GM18505 (cell line): Measurements from ENCODE around the gene LLCFC1.

Source experiments
- ATAC-seq: cut with Tn5 transposase; IDR thresholded peaks from one replicate; pipeline ENCODE4 v1.9.1; 2021; ENCODE audit not compliant: unreplicated experiment
- POLR2A ChIP-seq: IDR thresholded peaks from 4 replicates; pipeline ENCODE4 v1.6.1; 2011; ENCODE audit warnings: borderline replicate concordance; ENCODE audit not compliant: insufficient read depth, insufficient read length; ENCODE audit errors: extremely low read depth

Gene LLCFC1

DNA sequence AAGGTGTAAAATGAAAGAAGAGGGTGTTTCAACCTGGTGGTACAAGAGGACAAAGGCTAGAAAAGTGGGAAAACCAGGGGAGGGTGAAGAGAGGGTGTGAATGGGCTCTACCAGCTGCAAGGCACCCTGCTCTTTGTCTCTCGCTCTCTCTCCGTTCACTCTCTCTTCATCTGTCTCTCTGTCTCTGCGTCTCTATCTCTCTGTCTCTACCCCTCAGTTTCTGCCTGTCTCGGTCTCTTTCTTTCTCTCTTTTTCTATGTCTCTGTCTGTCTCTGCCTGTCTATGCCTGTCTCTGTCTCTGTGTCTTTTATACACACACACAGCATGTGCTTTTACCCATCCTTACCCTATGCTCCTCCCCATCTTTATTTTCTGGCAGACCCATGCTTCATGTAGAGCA, 673 bp upstream of the LLCFC1 start:
- TF ChIP-seq POLR2A, result no peak
- no peak for ATAC-seq

DNA sequence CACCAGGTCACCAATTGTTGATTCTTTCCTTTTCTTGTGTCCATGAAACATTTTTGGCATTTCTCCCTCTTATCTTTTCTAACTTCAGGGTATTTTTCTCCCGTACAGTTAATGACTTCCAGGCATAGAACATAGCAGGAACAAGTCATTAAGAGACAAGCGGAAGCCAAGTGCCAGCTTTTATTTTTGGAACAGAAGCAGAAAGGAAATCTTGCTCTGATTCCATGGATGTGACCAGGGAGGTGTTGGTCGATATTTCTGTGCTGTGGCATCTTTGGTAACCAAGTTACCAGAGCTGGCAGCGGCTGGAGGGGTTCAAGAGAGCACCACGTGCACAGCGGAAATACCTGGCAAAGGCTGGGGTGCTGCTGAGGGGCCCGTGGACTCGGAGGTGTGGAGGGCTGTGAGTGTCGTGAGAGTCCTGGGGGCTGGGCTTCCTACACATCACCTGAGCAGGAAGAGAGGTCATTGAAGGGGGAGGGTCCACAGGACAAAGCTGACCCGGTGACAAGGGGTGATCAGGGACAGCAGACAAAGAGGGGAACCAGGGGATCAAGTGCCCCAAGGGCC, 1.8 kb downstream of the LLCFC1 start:
- ATAC-seq, result no peak
- TF ChIP-seq POLR2A, result no peak

DNA sequence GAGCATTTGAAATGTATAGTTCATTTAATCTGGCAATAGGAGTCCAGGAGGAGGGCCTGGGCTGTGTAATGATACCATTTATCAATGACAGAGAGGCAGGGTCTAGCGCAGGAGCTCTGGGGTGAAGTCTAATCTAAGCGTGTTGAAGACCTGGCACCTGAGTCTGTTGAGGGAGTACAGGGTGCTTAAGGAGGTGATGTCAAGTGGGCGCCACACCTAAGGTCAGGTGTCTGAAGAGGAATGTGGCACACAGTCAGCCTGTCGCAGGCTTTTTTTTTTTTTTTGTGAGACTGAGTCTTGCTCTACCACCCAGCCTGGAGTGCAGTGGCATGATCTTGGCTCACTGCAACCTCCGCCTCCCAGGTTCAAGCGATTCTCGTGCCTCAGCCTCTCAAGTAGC, 2.3 kb downstream of the LLCFC1 start:
- no peak for TF ChIP-seq POLR2A
- no peak for ATAC-seq

DNA sequence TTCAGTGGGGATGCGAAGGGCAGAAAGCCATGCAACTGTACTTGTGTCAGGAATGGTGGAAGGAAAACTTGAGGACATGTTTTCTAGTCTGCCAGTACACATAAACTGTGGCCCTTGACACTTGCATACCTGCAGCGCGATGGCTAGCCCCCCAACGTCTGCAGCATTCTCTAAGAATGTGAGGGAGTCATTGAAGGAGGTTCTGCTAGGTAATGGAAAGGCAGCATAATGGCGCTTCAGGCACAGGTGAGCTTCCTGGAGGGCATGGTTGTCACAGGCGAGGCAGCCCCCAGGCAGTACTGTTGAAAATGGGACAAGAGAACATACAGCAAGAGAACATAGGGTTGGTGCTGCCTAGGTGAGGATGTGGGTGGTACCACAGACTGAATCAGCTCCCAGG, 3.5 kb downstream of the LLCFC1 start:
- ATAC-seq, result no peak
- TF ChIP-seq POLR2A, result no peak

DNA sequence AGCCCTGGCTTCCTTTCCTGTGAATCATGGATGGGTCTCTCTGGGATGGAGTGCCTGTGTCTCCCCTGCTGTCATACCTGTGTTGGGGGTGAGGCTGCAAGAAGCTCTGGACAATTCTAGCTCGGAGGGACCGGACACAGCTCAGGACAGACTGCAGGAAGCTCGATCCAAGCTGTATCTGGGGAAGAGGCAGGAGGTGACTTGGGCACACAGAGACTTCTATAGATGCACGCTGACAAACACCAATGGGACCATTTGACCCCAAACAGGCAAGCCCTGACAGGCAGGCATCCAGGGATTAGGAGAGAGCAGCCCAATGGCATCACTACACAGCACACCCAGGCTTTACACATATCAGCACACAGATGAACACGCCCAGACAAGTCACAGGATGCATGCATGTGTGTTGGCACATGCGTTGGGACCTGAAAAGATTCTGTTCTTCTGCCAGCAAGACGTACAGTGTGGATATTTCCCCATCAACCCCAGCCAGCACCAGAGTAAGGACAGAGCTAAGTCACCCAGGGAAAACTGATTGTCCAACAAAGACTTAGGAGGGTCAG, 4.5 kb downstream of the LLCFC1 start:
- no peak for TF ChIP-seq POLR2A
- no peak for ATAC-seq

DNA sequence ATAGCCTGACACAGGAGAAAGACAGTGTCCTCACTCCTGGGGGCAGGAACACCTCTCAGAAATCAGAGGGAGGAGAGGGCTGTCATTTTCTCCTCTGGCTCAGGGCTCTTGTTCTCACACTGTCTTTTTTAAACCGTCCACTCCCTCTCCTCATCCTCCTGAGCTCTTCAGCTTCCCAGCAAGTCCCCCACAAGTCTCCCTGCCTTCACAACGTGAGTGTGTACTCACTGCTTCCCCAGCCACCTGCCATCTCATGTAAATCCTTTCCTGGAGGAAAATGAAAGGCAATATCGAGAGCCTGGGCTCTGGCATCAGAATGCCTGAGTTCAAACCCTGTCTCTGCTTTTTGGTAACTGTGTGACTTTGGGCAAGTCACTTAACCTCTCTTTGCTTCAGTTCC, 5.7 kb downstream of the LLCFC1 start:
- no peak for ATAC-seq
- TF ChIP-seq POLR2A, result no peak

DNA sequence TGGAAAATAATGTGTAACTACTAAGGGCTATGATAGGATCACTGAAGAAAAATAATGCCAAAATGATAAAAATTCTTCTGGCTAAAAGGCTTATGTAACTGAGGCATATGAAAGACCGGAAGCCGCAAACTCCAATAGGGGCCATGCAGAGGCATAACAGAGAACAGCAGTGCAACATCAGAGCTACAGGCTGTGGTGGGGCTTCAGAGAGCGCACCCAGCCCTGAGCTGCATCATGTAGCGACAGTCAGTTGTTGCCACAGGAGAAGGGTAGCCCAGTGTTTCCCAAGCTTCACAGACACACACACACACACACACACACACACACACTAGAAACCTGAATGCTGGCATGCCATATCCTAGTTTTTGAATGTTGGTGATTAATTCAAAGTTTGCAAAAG, 9.3 kb downstream of the LLCFC1 start:
- ATAC-seq, result no peak
- no peak for TF ChIP-seq POLR2A

DNA sequence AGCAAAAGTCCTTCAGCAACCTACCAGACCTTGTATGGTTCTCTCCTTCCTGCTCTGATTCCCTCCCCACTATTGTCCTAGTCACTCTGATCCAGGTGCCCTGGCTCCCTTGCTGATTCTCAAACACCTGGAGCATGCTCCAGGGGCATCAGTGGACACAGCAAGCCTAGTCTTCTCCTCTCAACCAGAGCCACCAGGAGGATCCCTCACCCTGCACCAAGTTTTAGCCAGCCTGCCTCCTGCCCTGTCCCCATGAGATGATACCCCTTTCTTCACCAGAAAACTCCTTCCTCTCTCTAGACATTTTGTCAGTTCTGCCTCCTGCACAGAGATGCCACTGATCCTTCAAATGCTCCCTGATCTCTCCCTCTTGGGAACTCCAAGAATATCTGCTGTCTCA, 11.0 kb downstream of the LLCFC1 start:
- ATAC-seq, result no peak

DNA sequence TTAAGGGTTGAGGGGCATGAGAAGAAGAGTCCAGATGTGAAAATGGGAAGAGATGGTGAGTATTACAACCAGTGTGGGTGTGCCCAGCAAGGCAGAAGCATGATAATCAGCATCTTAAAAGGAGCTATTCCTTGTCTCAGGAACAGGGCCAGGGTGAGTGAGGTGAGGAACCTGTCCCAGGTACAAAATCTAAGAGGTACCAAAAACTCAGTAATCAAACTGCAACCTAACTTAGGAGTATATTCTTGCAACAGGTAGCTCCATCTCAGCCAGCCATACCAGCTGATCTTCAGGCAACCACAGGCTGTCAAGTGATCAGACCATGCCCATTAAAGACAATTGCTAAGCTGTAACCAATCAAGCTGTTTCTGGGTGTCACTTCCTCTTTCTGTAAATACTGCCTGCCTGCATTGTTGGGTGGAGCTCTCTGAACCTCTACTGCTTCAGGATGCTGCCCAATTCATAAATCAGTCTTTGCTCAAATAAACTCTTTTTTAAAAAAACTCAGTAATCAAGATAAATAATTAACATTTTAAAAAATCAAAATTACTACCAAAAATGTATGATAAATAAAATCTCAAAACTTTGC, 15.5 kb downstream of the LLCFC1 start:
- ATAC-seq, result peak; percentile 61
- no peak for TF ChIP-seq POLR2A

More for the DNA sequence above, 11.0 kb downstream of the LLCFC1 start:
- no peak for TF ChIP-seq POLR2A

DNA sequence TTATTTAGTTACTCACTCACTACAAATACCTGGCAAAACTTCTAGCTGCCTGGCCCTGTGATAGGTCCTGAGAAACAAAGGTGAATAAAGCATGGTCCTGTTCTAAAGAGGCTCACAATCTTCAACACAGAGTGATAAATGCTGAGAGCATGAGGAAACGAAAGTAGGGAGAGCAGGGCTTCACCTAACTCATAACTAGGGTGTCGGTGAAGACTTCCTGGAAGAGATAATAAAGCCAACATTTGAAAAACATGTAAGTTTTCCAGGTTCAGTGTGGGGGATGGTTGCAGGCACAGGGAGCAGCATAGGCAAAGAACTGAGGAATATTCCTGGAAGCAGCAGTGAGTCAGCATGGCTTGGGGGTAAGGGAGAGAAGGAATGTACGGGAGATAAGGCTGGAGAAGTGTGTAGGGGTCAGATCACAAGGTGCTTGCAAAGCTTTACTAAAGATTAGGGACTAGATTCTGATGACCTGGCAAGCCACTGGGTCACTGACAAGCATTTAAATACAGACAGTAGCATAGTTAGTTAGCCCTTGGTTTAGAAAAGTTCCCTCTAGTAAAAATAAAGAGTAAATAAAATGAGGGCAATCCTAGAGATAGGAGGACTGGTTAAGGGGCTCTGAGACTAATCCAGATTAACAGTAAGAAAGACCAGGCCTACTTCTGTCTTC, 17.8 kb downstream of the LLCFC1 start:
- TF ChIP-seq POLR2A, result no peak
- no peak for ATAC-seq

DNA sequence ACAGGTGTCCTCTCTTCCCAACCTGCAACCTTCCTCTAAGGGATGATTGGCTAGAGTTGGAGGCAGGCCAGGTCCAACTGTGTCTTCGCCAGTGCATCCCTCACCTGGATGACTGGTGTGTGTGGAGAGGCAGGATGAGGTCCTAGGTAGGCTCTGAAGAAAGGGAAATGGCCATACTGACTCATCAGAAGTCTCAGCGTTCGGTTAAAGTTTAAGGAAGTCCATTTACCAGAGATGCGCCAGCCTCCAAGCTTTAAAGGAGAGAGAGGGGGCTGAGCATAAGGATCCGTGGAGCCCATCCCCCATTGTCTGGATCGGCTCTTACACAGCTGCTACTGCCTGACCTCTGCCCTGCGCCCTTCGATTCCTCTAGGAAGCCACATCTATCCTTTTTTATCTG, 18.4 kb downstream of the LLCFC1 start:
- TF ChIP-seq POLR2A, result no peak
- no peak for ATAC-seq

DNA sequence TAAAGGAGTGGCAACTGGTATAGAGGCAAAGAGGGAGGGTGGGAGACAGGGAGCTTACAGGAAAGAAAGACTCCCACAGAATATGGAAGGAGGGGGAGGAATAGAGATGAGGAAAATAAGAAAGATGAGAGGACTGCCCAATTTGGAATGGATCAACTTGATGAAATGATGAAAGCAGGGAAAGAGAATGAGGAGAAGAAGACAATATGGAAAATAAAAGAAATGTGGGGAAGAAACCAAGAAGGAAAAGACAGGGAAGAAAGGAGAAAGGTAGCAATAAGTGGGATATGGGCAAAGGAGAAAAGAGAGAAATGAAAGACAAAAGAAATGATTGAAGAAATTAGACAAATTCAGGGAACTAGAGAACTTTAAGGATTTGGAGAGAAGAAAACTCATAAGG, 19.9 kb downstream of the LLCFC1 start:
- no peak for TF ChIP-seq POLR2A
- ATAC-seq, result no peak

DNA sequence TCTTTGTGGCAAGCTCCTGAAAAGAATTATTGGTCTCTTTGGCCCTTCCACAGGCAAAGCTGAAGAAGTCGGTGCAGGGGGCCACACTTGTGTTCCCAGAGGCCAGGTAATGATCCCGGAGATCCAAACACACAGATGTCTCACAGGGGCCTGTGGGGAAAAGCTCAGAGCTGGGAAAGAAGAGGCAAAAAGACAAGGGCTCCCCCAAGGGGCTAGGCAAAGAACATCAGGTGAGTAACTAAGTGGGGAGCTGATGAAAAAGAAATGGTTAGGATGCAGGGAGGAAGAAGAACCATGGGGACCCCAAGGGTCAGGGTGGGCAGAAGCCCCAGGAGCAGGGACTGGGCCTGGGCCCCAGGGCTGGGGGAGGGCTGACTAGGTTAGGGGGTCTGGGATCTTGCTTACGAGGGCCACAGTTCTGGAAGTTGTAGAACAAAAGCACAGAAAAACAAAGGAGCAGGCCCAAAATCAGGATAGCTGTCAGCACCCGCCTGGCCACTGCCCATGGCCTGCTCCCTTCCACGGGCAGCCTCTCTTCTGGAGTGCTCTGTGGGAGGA, 21.8 kb downstream of the LLCFC1 start:
- TF ChIP-seq POLR2A, result no peak
- ATAC-seq, result no peak

DNA sequence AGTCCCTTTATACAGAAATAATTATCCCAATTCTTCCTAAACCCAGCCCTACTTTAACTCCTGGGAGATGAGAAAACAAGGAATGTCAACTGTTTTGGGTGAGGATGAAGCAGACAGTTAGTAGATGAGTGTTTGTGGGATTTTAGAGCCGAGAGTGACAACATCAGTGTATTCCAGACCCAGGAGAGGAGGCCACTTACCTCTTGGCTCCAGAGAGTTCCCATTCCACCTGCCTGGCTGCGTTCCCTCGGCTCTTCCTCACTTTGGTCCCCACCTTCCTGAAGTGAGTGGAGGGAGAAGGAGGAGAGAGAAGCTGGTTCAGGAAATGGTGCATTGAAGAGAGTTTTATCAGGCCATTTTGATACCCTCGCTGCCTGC, 22.3 kb downstream of the LLCFC1 start:
- ATAC-seq, result no peak
- TF ChIP-seq POLR2A, result no peak
